ENCODE results near the gene RHBDD1.

DNA sequence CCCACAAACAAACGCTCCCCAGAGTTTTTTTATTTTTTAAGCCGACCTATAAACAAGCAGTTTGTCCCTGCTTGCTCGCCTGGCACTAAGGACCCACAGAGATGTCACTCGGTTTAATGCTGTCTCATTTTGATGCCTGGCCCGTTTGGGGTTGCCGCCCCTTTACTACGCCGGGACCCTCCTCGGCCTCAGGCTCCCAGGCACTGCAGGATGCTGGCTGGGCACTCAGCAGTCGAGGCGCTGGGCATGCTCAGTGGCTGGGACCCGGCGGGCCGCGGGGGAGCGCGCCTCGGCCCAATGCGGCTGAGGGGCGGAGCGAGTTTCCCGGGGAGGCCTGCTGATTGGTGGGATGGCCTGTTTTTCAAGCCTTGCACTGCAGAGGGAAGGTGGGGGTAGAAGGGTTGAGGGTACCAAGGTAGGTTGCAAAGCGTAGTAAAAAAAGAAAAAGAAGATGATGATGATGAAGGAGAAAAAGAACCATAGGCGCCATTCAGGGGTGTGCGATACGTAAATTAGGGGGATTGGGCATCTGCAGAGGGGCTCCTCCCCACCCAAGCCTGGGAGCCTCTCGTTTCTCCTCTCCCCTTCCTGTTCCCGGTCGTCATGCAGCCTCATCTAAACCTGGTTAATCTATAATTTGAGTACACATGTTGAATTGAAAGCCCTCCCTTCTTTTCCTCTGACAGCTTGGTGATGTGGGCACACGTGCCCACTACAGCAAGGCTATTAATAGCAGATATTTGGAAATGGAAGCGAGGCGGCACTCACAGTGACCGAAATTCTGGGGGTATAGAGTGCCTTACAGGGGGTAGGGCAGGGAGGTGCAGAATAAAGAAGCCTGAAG, 34.7 kb upstream of the RHBDD1 start:
- TF ChIP-seq POLR2A (IDR thresholded peaks at IDR 0.05) (peak; percentile 49 to 68), CTCF (IDR thresholded peaks at IDR 0.05) (no peak)
